ENCODE measurements around the gene CCDC3. TPM values are rescaled to one million over a fixed set of nuclear protein-coding genes. Genes with fewer than 3 reads are reported as not detected.

The CCDC3 gene
- total RNA-seq, 2 donors from 2014 or later, result 1.4 to 2.1 TPM

- TF ChIP-seq, protein P1, sequence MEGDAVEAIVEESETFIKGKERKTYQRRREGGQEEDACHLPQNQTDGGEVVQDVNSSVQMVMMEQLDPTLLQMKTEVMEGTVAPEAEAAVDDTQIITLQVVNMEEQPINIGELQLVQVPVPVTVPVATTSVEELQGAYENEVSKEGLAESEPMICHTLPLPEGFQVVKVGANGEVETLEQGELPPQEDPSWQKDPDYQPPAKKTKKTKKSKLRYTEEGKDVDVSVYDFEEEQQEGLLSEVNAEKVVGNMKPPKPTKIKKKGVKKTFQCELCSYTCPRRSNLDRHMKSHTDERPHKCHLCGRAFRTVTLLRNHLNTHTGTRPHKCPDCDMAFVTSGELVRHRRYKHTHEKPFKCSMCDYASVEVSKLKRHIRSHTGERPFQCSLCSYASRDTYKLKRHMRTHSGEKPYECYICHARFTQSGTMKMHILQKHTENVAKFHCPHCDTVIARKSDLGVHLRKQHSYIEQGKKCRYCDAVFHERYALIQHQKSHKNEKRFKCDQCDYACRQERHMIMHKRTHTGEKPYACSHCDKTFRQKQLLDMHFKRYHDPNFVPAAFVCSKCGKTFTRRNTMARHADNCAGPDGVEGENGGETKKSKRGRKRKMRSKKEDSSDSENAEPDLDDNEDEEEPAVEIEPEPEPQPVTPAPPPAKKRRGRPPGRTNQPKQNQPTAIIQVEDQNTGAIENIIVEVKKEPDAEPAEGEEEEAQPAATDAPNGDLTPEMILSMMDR (IDR thresholded peaks at IDR 0.05), result no peak
- Histone ChIP-seq H3K9me3 (no peaks in the 10 kb centered on the region), H3K9ac (ENCODE audit: low read depth in 2 of 2, low read length in 2 of 2) (no peak overlapping the region), H3K36me3 (no peaks in the 10 kb centered on the region), H3K4me3 (no peak overlapping the region), H3K27me3 (no peaks in the 10 kb centered on the region), H3K27ac (no peak overlapping the region), H3K4me1 (peaks cover 4% of the 10 kb centered on the region)
- DNase-seq, result no peak
- intact Hi-C loops (cut with DNase I), result no loop called here
Measured at GRCh38 chr10:12957081-12957480, 44.4 kb downstream of the CCDC3 start.

GRCh38 chr10:12954866-12955265 lies 46.6 kb downstream of the CCDC3 start:
- TF ChIP-seq, protein P1 (IDR thresholded peaks at IDR 0.05), result no peak
- no peak for DNase-seq
- Histone ChIP-seq H3K27ac (no peak overlapping the region), H3K9me3 (no peaks in the 10 kb centered on the region), H3K36me3 (no peaks in the 10 kb centered on the region), H3K27me3 (no peaks in the 10 kb centered on the region), H3K4me3 (no peak overlapping the region), H3K9ac (ENCODE audit: low read depth in 2 of 2, low read length in 2 of 2) (no peak overlapping the region), H3K4me1 (no peaks in the 10 kb centered on the region)
- intact Hi-C loops (cut with DNase I), result no loop called here

DNA sequence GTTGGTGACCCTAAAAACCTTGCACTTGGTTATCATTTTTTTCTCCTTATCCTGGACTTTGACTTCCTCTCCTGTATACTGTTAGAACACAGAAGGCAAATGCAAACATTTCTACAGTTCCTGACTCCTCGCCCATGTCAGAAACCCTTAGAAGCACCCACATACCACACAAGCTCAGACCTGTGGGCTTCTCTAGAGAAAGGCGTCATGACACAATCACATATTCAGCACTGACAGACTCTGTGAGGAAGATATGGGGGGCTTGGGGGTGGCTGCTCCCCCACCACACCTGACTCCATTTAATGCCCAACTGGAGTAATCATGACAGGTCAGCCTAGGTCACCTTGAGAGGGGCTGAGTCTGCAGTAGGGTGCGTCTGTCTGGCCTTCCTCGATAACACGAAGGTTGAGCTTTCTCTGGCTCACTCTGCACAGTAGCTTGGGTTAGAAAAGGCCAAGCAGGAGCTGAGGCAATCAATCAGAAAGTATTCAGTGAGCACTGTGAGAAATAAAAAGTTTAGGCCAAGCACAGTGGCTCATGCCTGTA lies 50.9 kb downstream of the CCDC3 start:
- H3K4me1 ChIP-seq, result no peaks in the 10 kb centered on the region
- no peak overlapping the region for H3K4me3 ChIP-seq
- no peaks in the 10 kb centered on the region for H3K9me3 ChIP-seq
- no peaks in the 10 kb centered on the region for H3K27me3 ChIP-seq
- intact Hi-C loops (cut with DNase I), result no loop called here
- DNase-seq, result no peak
- H3K27ac ChIP-seq, result no peak overlapping the region
- no peaks in the 10 kb centered on the region for H3K36me3 ChIP-seq
- no peak overlapping the region for H3K9ac ChIP-seq (ENCODE audit: low read depth in 2 of 2, low read length in 2 of 2)
- TF ChIP-seq, protein P1 (IDR thresholded peaks at IDR 0.05), result no peak

DNA sequence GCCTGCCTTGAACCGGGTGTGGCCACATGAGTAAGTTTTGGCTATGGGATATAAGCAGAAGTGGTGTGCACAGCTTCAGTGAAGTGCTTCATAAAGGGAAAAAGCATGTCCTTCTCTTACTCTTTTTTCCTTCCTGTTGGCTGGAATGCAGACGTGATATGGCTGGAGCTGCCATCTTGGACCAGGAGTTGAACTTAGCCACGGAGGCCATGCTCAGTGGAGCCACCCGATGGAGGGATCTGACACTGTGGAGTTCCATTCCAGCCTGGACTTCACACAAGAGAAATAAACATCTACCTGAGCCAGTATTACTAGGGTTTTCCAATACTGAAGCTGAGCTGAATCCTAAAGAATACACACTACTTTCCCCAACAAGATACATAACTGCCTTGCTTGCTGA lies 52.3 kb downstream of the CCDC3 start:
- Histone ChIP-seq H3K4me1 (no peaks in the 10 kb centered on the region), H3K27me3 (no peaks in the 10 kb centered on the region), H3K27ac (no peak overlapping the region), H3K9ac (ENCODE audit: low read depth in 2 of 2, low read length in 2 of 2) (no peak overlapping the region), H3K9me3 (no peaks in the 10 kb centered on the region), H3K36me3 (no peaks in the 10 kb centered on the region), H3K4me3 (no peak overlapping the region)
- no peak for DNase-seq
- TF ChIP-seq, protein P1 (IDR thresholded peaks at IDR 0.05), result no peak
- intact Hi-C loops (cut with DNase I), result no loop called here

- no peaks in the 10 kb centered on the region for H3K36me3 ChIP-seq
- no peaks in the 10 kb centered on the region for H3K4me1 ChIP-seq
- DNase-seq, result no peak
- no peak overlapping the region for H3K27ac ChIP-seq
- intact Hi-C loops (cut with DNase I), result no loop called here
- TF ChIP-seq, protein P1 (IDR thresholded peaks at IDR 0.05), result no peak
- H3K9me3 ChIP-seq, result no peaks in the 10 kb centered on the region
- H3K9ac ChIP-seq (ENCODE audit: low read depth in 2 of 2, low read length in 2 of 2), result no peak overlapping the region
- no peak overlapping the region for H3K4me3 ChIP-seq
- H3K27me3 ChIP-seq, result no peaks in the 10 kb centered on the region
Measured at GRCh38 chr10:12947741-12948140, 53.8 kb downstream of the CCDC3 start.

Data from colonic mucosa (tissue), 4 donors.